ENCODE measurements around the gene FAM107B.

The FAM107B gene

GRCh38 chr10:14581553-14582321, 193.0 kb downstream of the FAM107B start:
- no peak for DNase-seq (ENCODE audit: low read depth, low spot score)

GRCh38 chr10:14580671-14581332, 193.9 kb downstream of the FAM107B start:
- no peak for DNase-seq (ENCODE audit: low read depth, low spot score)

GRCh38 chr10:14579405-14579804, 195.3 kb downstream of the FAM107B start:
- DNase-seq (ENCODE audit: low read depth, low spot score) = no peak

DNA sequence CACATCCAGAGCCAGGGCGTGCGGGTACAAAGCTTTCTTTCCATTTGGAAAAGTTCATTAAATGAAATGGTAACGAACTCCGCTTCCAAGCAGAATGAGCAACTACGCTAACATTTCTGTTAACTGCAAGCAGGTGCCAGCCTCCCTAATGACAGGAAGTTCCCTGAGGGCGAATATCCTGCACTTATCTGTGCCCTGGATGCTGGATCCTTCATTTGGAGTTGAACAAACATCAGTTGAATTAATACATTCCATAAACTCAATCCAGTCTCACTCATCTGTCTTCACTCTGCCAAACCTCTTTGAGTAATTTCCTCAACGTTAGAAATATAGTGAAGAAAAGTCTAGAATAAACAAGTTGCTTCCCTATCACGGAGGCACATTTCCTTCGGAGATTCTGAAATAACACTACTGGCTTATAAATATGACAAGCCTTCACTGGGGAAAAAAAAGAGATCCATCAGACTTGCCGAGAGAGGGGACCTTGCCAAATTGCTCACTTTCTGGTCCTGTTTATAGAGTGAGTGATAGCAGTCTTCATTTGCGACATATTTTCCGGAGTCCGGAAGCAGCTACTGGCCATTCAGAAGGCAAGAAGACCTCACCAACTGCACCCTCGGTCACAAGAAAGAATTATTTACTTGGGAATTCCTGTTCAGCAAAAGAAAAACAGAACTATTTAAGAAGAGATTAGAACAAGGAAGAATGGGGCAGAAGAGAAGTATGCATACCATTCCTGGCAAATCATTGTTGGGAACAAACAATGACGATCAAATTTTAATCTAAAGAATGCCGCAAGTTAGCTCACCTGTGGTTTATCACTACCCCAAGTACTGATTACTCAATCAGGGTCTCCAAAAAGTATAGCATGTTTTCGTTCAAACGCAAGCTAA, 196.4 kb downstream of the FAM107B start:
- no peak for DNase-seq (ENCODE audit: low read depth, low spot score)

GRCh38 chr10:14574885-14575284, 199.8 kb downstream of the FAM107B start:
- no peak for DNase-seq (ENCODE audit: low read depth, low spot score)

GRCh38 chr10:14574291-14574690, 200.4 kb downstream of the FAM107B start:
- no peak for DNase-seq (ENCODE audit: low read depth, low spot score)

DNA sequence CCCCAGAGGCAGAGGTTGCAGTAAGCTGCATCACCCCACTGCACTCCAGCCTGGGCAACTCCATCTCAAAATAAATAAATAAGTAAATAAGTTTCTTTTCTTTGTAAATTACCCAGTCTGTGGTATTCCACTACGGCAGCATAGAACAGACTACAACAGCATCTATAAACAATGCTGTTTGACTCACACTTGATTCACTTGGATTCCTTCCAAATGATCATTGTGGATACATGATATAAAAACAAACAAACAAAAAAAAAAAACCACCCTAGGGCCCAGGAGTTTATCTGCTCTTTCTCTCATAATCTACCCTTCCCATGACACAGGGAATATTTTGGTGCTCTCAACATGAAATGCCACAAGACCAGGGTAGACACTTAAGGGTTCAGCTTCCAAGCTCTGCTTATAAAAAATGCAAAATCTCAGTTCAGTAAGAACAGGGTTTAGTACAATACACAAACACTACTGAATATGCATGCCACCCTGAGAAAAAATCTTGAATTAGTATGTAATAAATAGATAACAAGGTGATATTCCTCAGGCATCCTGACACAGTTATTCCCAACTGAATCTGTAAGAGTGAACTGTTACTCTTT, 200.9 kb downstream of the FAM107B start:
- no peak for DNase-seq (ENCODE audit: low read depth, low spot score)

DNA sequence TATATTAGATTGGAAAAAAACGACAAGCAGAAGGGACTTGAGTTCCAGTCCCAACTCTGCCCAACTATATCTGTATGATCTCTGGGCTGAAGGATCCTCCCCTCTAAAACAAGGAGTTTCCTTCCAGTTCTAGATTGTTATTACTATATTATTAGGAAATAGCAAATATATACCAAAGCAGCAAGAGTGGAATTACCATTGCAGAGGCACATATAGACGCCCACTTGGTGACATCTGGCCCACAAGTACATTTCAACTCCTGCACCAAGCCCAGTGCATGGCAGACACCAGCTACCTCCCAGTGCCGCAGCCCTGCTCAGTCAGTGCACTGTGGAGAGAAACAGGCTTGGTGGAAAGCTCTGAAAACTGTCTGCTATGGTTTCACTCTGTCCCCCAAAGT, 201.9 kb downstream of the FAM107B start:
- DNase-seq (ENCODE audit: low read depth, low spot score) = no peak

DNA sequence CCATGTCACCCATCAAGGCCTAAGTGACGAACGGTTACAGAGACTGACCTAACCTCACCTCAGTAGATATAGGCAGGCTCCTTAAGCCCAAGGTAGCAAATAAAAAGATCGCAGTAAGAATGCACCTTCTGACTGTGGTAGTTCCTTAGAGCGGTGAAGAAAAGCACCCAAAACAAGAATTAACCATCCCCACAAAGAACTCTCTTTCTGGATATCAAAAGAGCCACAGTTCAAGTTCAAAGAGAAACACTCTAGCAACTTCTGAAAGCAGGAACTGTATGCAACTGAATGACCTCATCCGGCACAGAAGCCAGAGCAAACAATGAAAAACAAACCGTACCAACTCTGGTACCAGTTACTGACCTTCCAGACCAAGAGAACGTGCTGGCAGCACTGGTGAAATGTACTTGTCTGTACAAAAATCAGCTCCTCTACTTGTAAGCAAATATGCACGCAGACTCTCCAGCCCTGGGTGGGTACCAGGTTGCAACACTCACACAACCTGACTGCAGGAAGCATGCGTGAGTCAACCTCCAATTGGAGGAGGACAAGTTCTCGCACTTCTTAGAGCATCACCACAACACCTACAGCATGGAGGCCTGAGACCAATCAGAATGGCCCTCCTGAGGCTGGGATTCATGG, 202.7 kb downstream of the FAM107B start:
- DNase-seq (ENCODE audit: low read depth, low spot score) = peak; percentile 43

- DNase-seq (ENCODE audit: low read depth, low spot score) = no peak
Observed at GRCh38 chr10:14570800-14571199, 203.9 kb downstream of the FAM107B start.

DNA sequence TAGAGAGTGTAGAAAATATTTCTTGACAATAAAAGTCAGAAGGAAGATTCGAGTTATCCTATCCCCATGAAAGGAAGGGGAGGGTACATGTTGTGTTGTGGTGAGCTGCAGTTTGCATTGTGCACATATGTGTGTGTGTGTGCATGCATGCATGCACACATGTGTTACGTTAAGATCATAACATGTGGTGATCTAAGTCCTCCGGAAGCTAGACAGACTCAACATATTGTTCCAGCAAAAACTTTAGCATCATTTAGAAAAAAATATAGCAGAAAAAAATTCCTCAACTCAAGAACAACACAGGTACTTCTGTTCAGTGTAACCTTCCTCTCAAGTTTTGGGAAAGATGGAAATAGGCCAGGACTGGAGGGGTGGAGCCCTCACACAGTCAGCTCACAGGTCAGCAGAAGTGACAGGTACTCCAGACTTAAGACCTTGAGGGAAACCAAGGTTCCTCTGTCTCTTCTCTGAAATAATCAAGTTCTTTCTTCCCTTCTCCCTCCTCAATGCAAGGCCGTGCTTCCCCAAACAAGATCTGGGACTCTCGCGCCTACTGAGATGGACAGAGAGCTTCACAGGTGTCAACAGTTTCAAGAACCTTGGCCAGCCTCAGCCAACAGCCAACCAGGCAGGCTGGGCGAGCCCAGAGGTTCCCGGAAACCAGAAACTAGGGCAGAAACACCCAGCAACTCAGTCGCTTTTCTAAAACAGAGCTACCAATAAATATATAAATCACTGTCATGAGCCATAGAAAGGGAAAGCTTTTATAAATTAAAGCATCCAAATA, 205.2 kb downstream of the FAM107B start:
- DNase-seq (ENCODE audit: low read depth, low spot score) = no peak

- no peak for DNase-seq (ENCODE audit: low read depth, low spot score)
Observed at GRCh38 chr10:14567421-14567820, 207.3 kb downstream of the FAM107B start.

GRCh38 chr10:14566498-14566897, 208.2 kb downstream of the FAM107B start:
- DNase-seq (ENCODE audit: low read depth, low spot score) = no peak

GRCh38 chr10:14565199-14565598, 209.5 kb downstream of the FAM107B start:
- DNase-seq (ENCODE audit: low read depth, low spot score) = no peak

GRCh38 chr10:14564268-14564744, 210.4 kb downstream of the FAM107B start:
- no peak for DNase-seq (ENCODE audit: low read depth, low spot score)

DNA sequence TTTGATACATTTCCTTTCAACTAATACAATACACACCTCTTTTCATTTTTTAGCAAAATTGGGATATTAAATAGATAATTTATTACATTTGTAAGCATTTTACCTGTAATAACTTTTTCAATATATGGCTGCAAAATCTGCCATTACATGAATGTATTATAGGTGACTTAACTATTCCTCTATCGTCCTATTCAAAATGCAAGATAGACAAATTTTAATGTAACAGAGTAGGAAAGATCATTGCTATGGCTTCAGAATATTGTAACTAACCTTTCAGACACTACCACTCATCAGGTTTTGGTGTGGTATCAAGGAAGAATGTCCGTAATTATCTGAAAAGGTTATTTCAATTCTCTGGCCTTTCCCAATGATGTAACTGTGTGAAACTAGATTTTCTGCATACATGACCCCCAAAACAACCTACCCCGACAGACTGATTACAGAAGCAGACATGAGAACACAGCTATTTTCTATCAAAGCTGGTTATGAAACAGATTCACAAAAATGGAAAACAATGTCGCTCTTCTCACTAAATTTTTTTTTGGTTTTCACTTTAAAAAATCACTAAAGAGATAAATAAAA, 211.2 kb downstream of the FAM107B start:
- DNase-seq (ENCODE audit: low read depth, low spot score) = no peak

- no peak for DNase-seq (ENCODE audit: low read depth, low spot score)
Observed at GRCh38 chr10:14563076-14563336, 211.7 kb downstream of the FAM107B start.

GRCh38 chr10:14562218-14563075, 212.2 kb downstream of the FAM107B start:
- no peak for DNase-seq (ENCODE audit: low read depth, low spot score)
